OCI-M1 (cell line): ENCODE results near the gene MRPL36.
"Not testable (repeated sequence)": the region's sequence is repeated elsewhere in the genome, so short reads cannot be mapped to it uniquely, and the experiment has no call there.

Experiments
- DNase-seq: peaks from one replicate; lab custom pipeline; 2025; lab: John Stamatoyannopoulos, UW

Gene MRPL36

DNA sequence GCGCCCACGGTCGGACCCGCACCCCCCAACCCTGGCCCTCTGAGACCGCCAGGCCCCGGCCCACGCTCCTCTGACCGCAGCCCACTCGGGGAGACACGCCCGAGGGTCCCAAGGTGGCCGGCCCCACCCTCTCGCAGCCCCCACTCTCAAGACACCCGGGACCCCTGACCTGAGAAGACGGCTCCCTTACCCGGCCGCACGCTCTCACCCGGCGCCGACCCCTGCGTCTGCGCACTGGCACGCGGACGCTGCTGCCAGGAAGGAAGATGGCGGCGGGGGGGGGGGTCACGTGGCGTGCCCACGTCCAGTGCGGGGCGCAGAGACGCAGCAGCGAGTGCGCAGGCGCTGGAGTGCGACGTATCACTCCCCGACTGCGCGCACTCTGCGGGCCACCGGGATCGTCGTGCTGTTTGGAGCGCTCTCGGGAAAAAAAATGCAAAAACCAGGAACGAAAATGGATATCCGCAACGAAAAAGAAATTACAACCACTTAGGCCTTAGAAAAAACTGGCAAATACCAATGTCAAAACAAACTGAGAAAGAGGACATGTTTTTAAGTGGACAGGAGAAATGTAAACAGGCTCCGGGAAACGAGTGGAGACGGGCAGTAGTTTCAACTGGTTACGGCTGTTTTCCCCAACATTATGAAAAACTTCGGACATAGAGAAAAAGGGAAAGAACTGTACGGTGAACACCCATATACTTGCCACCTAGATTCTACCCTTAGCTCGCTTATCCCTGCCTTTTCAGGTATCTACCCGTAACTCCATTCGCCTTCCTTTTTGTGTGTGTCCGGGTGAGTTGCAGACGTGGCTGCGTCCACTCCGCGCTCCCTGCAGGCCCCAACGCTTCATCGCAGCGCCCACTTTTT, at the start of gene MRPL36:
MRPL36 (minus strand) TSS at position 236 of the 870 bp plus-strand sequence. CDS start 902 bp downstream, outside the sequence.
- DNase-seq, result peak; percentile 96

GRCh38 chr5:1847611-1848010, 48.0 kb upstream of the MRPL36 start:
- no peak for DNase-seq

GRCh38 chr5:1847056-1847455, 47.4 kb upstream of the MRPL36 start:
- DNase-seq, result no peak

DNA sequence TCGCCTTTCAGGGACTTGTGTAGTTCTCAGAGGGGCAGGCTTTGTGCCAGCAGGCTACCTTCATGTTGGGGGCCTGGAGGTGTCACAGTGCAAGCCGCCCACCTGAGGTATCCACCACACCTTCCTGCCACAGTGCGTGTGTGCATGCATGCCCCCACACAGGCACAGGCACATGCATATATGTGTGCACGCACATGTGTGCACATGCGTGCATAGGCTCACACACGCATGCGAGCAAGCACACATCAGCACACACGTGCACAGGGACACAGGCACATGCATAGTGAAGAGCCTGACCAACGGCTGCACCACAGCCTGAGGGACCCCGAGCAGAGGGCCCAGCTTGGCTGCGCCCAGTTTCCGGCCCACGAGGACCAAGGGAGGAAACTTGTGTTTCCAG, 46.9 kb upstream of the MRPL36 start:
- DNase-seq, result no peak

DNA sequence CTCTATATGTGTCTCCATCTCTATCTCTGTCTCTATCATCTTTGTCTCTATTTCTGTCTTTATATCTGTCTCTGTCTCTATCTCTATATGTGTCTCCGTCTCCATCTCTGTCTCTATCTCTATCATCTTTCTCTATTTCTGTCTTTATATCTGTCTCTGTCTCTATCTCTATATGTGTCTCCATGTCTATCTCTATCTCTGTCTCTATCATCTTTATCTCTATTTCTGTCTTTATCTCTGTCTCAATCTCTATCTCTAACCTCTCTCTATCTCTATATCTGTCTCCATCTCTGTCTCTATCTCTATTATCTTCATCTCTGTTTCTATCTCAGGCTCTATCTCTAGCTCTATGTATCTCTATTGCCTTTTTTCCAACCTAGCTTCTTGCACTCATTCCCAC, 46.1 kb upstream of the MRPL36 start:
- DNase-seq, result no peak

DNA sequence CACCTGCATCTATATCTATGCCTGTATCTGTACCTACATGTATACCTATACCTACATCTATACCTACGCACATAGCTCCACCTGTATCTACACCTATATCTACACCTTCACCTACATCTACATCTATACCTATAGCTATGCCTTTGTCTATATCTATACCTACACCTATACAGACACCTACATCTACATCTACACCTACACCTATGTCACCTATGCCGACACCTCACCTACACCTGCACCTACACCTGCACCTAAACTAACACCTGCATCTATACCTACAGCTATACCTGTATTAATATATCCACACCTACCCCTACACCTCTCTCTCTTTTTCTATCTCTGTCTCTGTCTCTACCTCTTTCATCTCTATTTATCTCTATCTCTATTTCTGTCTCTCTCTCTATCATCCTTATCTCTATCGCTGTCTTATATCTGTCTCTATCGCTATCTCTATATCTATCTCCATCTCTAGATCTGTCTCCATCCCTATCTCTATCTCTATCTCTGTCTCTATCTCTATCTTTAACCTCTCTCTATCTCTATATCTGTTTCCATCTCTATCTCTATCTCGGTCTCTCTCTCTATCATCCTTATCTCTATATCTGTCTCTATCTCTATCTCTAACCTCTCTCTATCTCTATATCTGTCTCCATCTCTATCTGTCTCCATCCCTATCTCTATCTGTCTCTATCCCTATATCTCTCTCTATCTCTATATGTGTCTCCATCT, 45.2 kb upstream of the MRPL36 start:
- no peak for DNase-seq

- DNase-seq, result not testable (repeated sequence)
Observed at GRCh38 chr5:1843761-1844160, 44.1 kb upstream of the MRPL36 start.

- DNase-seq, result no peak
Observed at GRCh38 chr5:1842004-1842819, 42.6 kb upstream of the MRPL36 start.

DNA sequence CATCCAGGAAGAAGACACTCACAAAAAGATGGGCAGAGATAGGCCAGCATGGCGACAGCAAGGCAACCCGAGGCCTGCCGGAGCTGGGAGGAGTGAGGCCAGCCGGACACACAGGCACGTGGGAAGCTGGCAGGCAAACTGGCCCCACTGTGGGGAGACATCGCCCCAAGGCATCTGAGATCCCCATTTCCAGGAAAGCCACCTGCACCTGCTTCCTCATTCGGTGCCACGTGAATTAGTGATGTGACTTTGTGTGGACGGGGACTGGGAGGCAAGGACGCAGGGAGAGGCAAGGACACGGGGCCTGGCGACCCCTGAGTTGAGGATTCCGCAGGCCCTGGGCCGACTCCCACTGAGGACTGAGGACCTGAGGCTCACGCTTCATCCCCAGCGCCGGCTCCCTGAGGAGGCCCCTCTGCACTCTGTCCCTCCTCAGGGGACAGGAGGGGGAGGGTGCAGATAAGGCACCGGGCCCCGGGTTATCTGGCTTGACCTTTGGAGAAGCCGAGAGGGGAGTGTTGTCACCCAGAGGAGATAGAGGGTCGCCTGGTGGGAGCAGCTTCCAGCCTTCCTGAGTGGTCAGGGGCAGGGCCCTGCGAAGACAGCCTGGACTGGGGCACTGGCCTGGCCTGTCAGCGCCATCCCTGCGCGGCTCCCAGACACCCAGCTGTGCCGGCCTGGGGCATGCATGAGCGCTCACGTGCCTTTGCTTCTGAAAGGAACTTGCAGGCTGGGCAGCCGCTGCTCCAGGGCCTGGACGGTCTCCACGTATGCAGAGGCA, 41.3 kb upstream of the MRPL36 start:
- no peak for DNase-seq

DNA sequence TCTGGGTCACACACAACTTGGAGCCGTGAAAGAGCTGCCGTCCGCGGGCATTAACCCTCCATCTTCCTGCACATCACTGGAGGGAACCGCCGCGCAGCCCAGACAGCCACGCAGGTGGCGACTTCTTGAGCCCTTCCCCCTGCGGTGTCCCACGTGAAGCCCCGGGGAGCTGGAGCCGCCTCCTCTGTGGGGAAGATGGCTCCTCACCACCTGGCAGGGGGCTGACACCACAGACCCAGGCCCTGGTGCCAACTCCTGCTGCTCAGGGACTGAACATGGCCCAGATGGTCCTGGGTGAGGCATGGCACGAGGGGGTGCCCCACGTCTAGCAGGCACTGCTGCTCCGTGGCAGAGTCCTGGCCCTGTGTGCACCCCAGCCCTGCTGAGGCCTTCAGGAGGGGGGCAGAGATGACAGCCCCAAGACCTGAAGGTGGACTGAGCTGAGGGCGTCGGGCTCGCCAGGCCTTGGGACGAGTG, 40.5 kb upstream of the MRPL36 start:
- no peak for DNase-seq

DNA sequence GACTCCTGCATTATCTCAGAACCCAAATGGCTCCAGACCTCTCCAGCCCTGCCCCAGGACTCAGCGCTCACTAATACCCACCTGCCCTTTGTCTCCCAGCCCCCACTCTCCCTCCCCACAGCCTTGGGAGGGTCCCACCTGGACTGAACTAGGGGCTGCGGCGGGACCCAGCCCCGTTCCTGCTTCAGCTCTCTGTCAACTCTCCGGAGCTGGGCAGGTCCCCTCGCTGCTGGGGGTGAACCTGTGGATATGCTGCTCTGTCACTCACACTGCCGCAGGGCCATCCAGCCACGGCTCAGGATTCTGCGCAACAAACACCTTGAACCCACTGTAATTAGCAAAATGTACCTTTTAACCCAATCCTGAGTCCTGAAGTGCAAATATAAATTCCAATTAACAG, 38.4 kb upstream of the MRPL36 start:
- DNase-seq, result no peak

GRCh38 chr5:1836891-1837880, 37.5 kb upstream of the MRPL36 start:
- no peak for DNase-seq

GRCh38 chr5:1836176-1836890, 36.7 kb upstream of the MRPL36 start:
- DNase-seq, result no peak

GRCh38 chr5:1835431-1835830, 35.8 kb upstream of the MRPL36 start:
- no peak for DNase-seq

DNA sequence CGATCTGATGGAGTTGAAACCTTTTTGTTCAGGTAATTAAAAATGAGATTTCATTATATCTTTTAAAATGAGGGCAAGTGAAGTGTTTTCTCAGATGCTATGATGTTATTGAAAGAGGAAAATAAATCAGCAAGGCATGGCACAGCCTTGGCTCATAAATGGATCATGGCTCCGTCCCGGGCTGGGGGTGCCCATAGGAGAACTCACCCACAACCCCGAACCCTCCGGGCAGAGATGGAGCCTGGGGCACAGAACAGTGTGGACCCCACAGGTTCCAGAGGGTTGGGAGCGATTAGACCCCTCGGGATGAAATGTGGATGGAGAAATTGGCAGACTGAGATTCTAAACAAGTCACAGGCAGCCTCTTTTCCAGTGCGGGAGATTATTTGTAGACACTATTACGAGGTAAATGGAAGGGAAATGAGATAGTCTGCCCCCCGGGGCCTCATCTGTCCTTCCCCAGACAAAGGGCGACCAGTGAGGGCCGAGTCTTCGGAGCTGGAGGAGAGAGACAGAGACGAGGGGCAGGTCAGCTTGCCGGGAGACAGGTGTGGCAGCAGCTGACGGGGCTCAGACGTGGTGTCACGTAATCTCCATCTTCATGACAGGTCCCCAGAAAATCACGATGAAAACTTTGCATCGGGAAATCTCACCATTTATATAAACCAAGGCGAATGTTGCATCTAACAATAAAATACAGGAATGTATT, 35.2 kb upstream of the MRPL36 start:
- no peak for DNase-seq

DNA sequence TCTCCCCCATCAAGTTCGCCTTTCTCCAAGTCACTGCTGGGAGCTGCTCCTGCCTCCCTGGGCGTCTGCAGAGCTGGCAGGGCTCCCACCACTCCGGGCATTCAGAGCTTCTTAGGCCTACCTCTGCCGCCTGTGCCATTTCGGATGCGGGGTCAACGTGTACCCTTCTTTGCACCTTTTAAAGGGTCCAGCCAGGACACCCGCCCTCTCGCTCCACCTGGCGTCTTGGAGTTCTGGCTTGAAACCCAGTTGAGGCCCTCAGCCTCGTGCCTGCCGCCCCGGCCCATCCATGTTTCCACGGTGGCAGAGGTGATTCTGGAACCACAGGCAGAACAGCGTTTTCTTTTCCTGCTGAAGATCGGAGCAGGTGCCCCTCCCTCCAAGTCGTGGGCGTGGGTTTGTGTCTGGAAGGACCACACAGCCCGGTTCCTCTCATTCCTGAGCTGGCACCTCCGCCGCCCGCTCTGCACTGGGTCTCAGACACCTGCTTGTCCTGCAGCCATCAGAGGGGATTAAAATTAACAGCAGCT, 34.5 kb upstream of the MRPL36 start:
- no peak for DNase-seq

DNA sequence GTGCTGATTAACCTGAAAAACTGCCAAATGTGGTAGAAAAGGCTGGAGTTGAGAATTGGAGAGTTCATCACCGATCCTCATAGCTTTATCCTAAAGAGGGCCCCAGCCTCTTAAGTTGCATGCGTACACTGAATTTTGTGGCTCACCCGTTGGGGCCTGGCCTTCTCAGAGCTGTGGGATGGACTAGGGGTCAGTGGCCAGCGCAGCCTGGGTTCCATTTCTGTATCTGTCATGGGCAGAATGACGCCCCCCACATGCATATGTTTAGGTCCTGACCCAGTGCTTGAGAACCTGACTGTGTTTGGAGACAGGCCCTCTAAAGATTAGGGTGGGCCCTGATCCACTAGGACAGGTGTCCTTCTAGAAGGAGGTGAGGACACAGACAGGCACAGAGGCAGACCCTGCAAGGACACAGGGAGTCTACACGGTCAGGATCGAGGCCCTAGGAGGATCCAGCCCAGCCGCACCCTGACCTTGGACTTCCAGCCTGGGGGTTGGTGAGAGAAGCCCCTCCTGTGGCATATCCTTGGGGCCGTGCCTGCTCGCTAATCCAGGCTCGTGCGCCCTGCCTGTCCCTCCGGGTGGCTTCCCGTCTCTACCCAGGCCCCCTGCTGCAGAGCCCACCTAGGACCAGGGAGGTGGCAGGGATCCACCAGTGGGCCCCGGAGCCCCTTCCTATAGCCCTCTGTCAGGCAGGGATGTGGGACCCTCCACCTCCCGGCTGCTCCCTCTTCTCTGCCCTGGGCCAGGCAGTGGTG, 33.8 kb upstream of the MRPL36 start:
- DNase-seq, result no peak
